HCT116 (cell line): ENCODE data around the gene TEKTIP1. TPM values are rescaled to one million over a fixed set of nuclear protein-coding genes. Genes with fewer than 3 reads are reported as not detected.

Experiments used
- ATAC-seq: fragments of 200-7000 bp; cut with Tn5 transposase; 2 replicates; pipeline ENCODE4 v1.9.1; 2020; ENCODE audit warnings: mild to moderate bottlenecking, moderate library complexity
- BruUV-seq: library from RNA; stranded (reverse); fragments of 400-500 nt; replicated peaks from 2 replicates; lab custom pipeline; 2021; lab: Mats Ljungman, UMichigan
- CTCF ChIA-PET: fragments of 300-600 bp; sonication (Branson Sonifier 250); formaldehyde crosslinking; loops from one replicate; lab custom pipeline; 2021; ENCODE audit warnings: antibody characterized with exemption; lab: Charles Lee
- POLR2A ChIA-PET: fragments of 300-600, 350-600 bp; sonication (Branson Sonifier 250); formaldehyde crosslinking; loops from one replicate; lab custom pipeline; 2021; ENCODE audit warnings: antibody characterized with exemption; lab: Charles Lee
- RAD21 ChIA-PET, 2 experiments: fragments of 300-600 bp; sonication (Branson Sonifier 250); formaldehyde crosslinking; loops; one replicate each; lab custom pipeline; 2023; ENCODE audit warnings: low total read pairs in 2 of 2; ENCODE audit not compliant: uncharacterized antibody in 2 of 2, unreplicated experiment in 2 of 2, low non-redundant PET in 1 of 2; lab: Charles Lee
- DNase-seq: peaks from one replicate; pipeline ENCODE4 v3.0.0-alpha.2; 2010; ENCODE audit warnings: low read depth, low spot score
- H2AFZ ChIP-seq: fragments of 200-600 bp; shearing (Covaris generic), sonication (generic); 2 replicates; pipeline ENCODE4 v1.6.1; 2017; ENCODE audit warnings: low read depth, mixed run types, mixed read lengths, antibody characterized with exemption, low read length; ENCODE audit not compliant: poor library complexity, severe bottlenecking
- H3K27ac ChIP-seq: 2 replicates; pipeline ENCODE4 v1.5.1; 2012; ENCODE audit warnings: low read depth, low read length
- H3K27me3 ChIP-seq: fragments of 200-600 bp; sonication (generic); 2 replicates; pipeline ENCODE4 v1.6.1; 2016; ENCODE audit warnings: mixed run types, low read length, mixed read lengths; ENCODE audit not compliant: insufficient read depth
- H3K36me3 ChIP-seq, 2 experiments: fragments of 200-500 bp in 1 of 2; fragments of 200-600 bp in 1 of 2; sonication (Bioruptor generic) in 1 of 2; sonication (generic) in 1 of 2; 2 replicates each; pipeline versions ENCODE4 v1.5.1 to v1.6.1; 2014 to 2016; ENCODE audit warnings: low read length in 2 of 2, inconsistent platforms in 1 of 2, mixed read lengths in 1 of 2, mixed run types in 1 of 2; ENCODE audit not compliant: insufficient read depth in 2 of 2, control insufficient read depth in 1 of 2
- H3K4me1 ChIP-seq, 2 experiments: fragments of 200-600 bp in 1 of 2; sonication (generic) in 1 of 2; 2 replicates each; pipeline versions ENCODE4 v1.5.1 to v1.6.1; 2012 to 2017; ENCODE audit warnings: low read length in 2 of 2, inconsistent platforms in 1 of 2, mild to moderate bottlenecking in 1 of 2, mixed read lengths in 1 of 2, mixed run types in 1 of 2, moderate library complexity in 1 of 2; ENCODE audit not compliant: insufficient read depth in 2 of 2, control insufficient read depth in 1 of 2
- H3K4me2 ChIP-seq: fragments of 200-600 bp; sonication (generic); 2 replicates; pipeline ENCODE4 v1.6.1; 2017; ENCODE audit warnings: mixed run types, low read length, mixed read lengths
- H3K4me3 ChIP-seq, 2 experiments: fragments of 200-600 bp in 1 of 2; sonication (generic) in 1 of 2; replicated peaks in 1 of 2; 2 replicates each; pipeline ENCODE4 v1.5.1; 2011 to 2016; ENCODE audit warnings: low read length in 2 of 2, control low read depth in 1 of 2, low read depth in 1 of 2, mild to moderate bottlenecking in 1 of 2, mixed read lengths in 1 of 2, mixed run types in 1 of 2
- H3K79me2 ChIP-seq: fragments of 200-600 bp; sonication (generic); 2 replicates; pipeline ENCODE4 v1.6.1; 2017; ENCODE audit warnings: mild to moderate bottlenecking, mixed run types, low read length, moderate library complexity, mixed read lengths; ENCODE audit not compliant: insufficient read depth
- H3K9ac ChIP-seq: fragments of 200-600 bp; sonication (generic); 2 replicates; pipeline ENCODE4 v1.6.1; 2016; ENCODE audit warnings: low read length, mixed read lengths
- H3K9me2 ChIP-seq: fragments of 200-600 bp; sonication (generic), shearing (Covaris generic); 2 replicates; pipeline ENCODE4 v1.6.1; 2017; ENCODE audit warnings: mixed run types, mild to moderate bottlenecking, moderate library complexity; ENCODE audit not compliant: insufficient read depth
- H3K9me3 ChIP-seq, 2 experiments: fragments of 200-500 bp in 1 of 2; fragments of 200-600 bp in 1 of 2; sonication (Bioruptor generic) in 1 of 2; sonication (generic) in 1 of 2; 2 replicates each; pipeline ENCODE4 v1.6.1; 2014 to 2017; ENCODE audit warnings: low read length in 2 of 2, mixed read lengths in 2 of 2, inconsistent platforms in 1 of 2, low read depth in 1 of 2, mild to moderate bottlenecking in 1 of 2, mixed run types in 1 of 2, moderate library complexity in 1 of 2; ENCODE audit not compliant: control insufficient read depth in 1 of 2, insufficient read depth in 1 of 2
- H4K20me1 ChIP-seq: fragments of 200-600 bp; sonication (generic), shearing (Covaris generic); 2 replicates; pipeline ENCODE4 v1.6.1; 2017; ENCODE audit warnings: mixed run types, mild to moderate bottlenecking, moderate library complexity; ENCODE audit not compliant: insufficient read depth
- ATF3 ChIP-seq: IDR thresholded peaks from 2 replicates; pipeline ENCODE4 v1.6.1; 2012
- CTCF ChIP-seq, 3 experiments: fragments of 200-600 bp in 1 of 3; sonication (generic) in 1 of 3; IDR thresholded peaks in 2 of 3; conservative IDR thresholded peaks in 1 of 3; 2 replicates each; pipeline ENCODE4 v1.5.1; 2012 to 2017; ENCODE audit warnings: low read depth in 2 of 3, low read length in 2 of 3, antibody characterized with exemption in 1 of 3, borderline replicate concordance in 1 of 3, control low read depth in 1 of 3, mild to moderate bottlenecking in 1 of 3, mixed read lengths in 1 of 3, mixed run types in 1 of 3, moderate library complexity in 1 of 3; ENCODE audit not compliant: insufficient read depth in 1 of 3
- ELF1 ChIP-seq: IDR thresholded peaks from 2 replicates; pipeline ENCODE4 v1.6.1; 2012; ENCODE audit warnings: low read depth, borderline replicate concordance
- JUND ChIP-seq: IDR thresholded peaks from 2 replicates; pipeline ENCODE4 v1.6.1; 2012
- POLR2A ChIP-seq: IDR thresholded peaks from 2 replicates; pipeline ENCODE4 v1.7.0; 2011; ENCODE audit warnings: borderline replicate concordance; ENCODE audit not compliant: insufficient read depth, insufficient read length; ENCODE audit errors: extremely low read depth
- POLR2AphosphoS5 ChIP-seq: IDR thresholded peaks from 2 replicates; pipeline ENCODE4 v1.6.1; 2011; ENCODE audit warnings: mild to moderate bottlenecking, low read depth, low read length, moderate library complexity
- SP1 ChIP-seq: IDR thresholded peaks from 2 replicates; pipeline ENCODE4 v1.6.1; 2012; ENCODE audit warnings: low read depth
- ZBTB33 ChIP-seq: IDR thresholded peaks from 2 replicates; pipeline ENCODE4 v1.6.1; 2011; ENCODE audit warnings: mild to moderate bottlenecking, low read length, moderate library complexity; ENCODE audit not compliant: insufficient replicate concordance; ENCODE audit errors: extremely low read depth
- intact Hi-C: fragments of 100-400 bp; cut with micrococcal nuclease; formaldehyde crosslinking; loops from 2 replicates; pipeline ENCODE4 v1.10.0; 2022
- total RNA-seq: library from RNA; stranded (reverse); gene quantifications from one replicate; pipeline ENCODE4 v1.2.1, GENCODE V29; 2021; ENCODE audit not compliant: unreplicated experiment
- TF ChIP-seq, protein P1 (sequence below): IDR thresholded peaks from 2 replicates; pipeline ENCODE4 v1.6.1; 2012; ENCODE audit warnings: low read depth
- TF ChIP-seq, protein P2 (sequence below): IDR thresholded peaks from 2 replicates; pipeline ENCODE4 v1.6.1; 2012

The TEKTIP1 gene
- total RNA-seq, 1 experiment from 2014 or later, result 1.2 TPM

DNA sequence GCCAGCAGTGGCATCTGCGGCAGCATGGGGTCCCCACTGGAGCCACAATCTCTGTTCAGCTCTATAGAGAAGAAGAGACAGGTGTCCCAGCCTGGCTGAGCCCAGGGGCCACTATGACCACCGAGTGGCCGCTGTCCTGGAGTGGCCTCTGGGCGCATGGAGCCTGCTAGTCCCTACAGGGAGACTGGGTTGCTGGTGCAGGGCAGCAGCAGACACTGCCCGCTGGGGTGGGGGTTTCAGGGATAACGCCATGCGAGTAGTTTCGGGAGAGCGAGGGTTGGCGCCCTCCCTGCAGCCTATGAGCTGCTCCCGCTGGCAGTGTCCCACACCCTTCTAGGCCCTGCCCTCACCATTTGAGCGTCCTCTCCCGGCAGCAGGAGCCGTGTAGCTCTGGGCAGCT, 10.9 kb upstream of the TEKTIP1 start:
- Histone ChIP-seq H3K9me3 (no peaks in the 10 kb centered on the region), H3K4me1 (no peaks in the 10 kb centered on the region), H3K4me2 (no peak overlapping the region), H3K9me2 (no peaks in the 10 kb centered on the region), H3K79me2 (no peaks in the 10 kb centered on the region), H3K9ac (no peak overlapping the region), H3K27me3 (no peaks in the 10 kb centered on the region), H4K20me1 (no peaks in the 10 kb centered on the region), H3K27ac (no peak overlapping the region), H3K36me3 (peaks cover 14 to 23% of the 10 kb centered on the region in 2 experiments), H3K4me3 (no peak overlapping the region), H2AFZ (no peak overlapping the region)
- BruUV-seq, result no TSS peak
- CTCF ChIA-PET, result no interaction called here
- no peak for DNase-seq
- TF ChIP-seq CTCF (IDR thresholded peaks at IDR 0.05 in 2 of 3, conservative IDR thresholded peaks at IDR 0.05 in 1 of 3; ENCODE audit: borderline replicate concordance in 1 of 3, insufficient read depth in 1 of 3, low read depth in 2 of 3, low read length in 2 of 3) (no peak), ELF1 (no peak), SP1 (no peak), POLR2AphosphoS5 (no peak), ZBTB33 (no peak), JUND (no peak), POLR2A (no peak), ATF3 (no peak)
- TF ChIP-seq, protein P1, sequence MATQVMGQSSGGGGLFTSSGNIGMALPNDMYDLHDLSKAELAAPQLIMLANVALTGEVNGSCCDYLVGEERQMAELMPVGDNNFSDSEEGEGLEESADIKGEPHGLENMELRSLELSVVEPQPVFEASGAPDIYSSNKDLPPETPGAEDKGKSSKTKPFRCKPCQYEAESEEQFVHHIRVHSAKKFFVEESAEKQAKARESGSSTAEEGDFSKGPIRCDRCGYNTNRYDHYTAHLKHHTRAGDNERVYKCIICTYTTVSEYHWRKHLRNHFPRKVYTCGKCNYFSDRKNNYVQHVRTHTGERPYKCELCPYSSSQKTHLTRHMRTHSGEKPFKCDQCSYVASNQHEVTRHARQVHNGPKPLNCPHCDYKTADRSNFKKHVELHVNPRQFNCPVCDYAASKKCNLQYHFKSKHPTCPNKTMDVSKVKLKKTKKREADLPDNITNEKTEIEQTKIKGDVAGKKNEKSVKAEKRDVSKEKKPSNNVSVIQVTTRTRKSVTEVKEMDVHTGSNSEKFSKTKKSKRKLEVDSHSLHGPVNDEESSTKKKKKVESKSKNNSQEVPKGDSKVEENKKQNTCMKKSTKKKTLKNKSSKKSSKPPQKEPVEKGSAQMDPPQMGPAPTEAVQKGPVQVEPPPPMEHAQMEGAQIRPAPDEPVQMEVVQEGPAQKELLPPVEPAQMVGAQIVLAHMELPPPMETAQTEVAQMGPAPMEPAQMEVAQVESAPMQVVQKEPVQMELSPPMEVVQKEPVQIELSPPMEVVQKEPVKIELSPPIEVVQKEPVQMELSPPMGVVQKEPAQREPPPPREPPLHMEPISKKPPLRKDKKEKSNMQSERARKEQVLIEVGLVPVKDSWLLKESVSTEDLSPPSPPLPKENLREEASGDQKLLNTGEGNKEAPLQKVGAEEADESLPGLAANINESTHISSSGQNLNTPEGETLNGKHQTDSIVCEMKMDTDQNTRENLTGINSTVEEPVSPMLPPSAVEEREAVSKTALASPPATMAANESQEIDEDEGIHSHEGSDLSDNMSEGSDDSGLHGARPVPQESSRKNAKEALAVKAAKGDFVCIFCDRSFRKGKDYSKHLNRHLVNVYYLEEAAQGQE, result no peak
- TF ChIP-seq, protein P2, sequence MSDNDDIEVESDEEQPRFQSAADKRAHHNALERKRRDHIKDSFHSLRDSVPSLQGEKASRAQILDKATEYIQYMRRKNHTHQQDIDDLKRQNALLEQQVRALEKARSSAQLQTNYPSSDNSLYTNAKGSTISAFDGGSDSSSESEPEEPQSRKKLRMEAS, result no peak
- no peak for ATAC-seq
- intact Hi-C loops, result no loop called here
- POLR2A ChIA-PET, result no interaction called here
- RAD21 ChIA-PET, result no interaction called here
